HG02798 (cell line): ENCODE data around the gene FAM120C.
A peak's percentile ranks its signal among the peaks of the same experiment; 100 is the strongest.

Source experiments
- ATAC-seq: cut with Tn5 transposase; IDR thresholded peaks from one replicate; pipeline ENCODE4 v1.9.1; 2021; ENCODE audit warnings: mild to moderate bottlenecking; ENCODE audit not compliant: unreplicated experiment, poor library complexity

The FAM120C gene

DNA sequence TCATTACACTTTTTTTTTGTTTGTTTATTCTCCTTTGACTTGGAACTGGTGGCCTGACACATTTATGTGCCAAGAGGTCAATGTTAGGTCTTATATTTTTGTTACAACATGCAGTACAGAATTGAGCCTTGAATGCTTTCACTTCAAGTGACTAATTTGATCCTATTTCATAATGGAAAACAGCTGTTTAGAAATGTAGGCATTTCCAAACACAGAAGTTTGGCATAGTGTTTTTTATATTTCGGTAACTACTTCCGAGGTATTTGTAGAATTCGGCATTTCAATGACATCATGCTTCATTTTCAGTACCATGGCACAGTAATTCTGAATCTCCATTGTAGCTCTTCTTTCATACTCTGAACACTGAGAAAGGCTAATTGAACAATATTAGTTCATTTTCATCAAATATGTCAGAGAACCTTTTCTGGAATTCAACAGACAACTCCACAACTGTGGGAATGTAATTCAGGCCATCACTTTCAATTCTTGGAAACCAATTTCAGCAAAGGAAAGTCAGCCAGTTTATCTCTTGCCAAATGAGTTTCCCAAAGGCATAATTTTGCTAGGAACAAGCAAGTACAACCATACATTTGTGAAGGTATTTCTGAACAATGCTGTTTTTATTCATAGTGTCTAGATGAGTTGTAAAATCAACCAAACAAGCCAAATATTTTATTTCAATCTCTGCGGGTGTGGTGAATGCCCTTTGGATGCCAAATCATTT is 11.4 kb downstream of the FAM120C start:
- ATAC-seq = no peak

DNA sequence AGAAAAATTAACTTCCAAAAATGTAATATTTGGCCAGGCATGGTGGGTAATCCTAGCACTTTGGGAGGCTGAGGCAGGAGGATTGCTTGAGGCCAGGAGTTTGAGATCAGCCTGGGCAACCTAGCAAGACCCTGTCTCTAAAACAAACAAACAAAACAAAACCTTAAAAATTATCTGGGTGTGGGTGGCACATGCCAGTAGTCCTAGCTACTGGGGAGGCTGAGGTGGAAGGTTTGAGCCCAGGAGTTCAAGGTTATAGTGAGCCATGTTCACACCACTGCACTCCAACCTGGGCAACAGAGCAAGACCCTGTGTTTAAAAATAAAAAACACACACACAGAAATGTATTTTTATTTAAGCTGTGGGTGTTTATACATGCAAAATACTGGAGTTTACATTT is 12.0 kb downstream of the FAM120C start:
- no peak for ATAC-seq

DNA sequence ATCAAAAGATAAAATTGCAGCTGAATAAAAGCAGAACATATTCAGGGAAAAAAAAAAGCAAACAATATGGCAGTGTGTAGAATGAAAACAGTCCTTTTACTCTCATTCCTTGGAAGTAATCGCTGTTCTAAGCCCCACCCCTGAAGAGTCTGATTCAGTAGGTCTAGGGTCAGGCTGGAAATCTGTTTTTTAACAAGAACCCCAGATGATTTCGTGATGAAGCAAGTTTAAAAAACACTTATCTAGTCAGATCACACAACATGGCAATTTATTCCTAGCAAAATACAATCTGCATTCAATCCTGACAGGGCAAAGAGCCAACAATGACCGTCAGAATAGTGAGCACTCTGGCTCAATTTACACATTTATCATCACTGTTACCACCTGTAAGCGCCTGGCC is 16.1 kb downstream of the FAM120C start:
- ATAC-seq = no peak

- no peak for ATAC-seq
Observed at GRCh38 chrX:54157561-54157960, 25.5 kb downstream of the FAM120C start.

GRCh38 chrX:54134269-54134668 is 48.8 kb downstream of the FAM120C start:
- ATAC-seq = no peak

DNA sequence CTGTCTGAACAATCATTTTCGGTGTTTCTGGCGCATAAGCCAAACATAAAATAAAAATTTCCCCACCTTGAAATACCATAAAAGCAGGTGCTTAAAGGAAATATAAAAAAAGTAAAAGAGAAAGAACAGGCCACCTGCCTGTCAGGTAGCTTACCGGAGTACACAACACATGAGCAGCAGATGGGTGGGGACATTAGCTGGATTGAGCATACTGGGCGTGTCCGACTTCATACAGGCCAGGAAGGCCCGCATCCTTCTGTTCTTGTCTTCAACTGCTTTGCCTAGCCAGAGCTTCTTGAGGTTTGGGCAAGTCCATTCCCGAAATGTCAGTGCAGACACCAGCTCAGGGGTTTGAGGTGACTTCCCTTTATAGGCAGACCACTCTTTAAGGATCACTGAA is 66.7 kb downstream of the FAM120C start:
- no peak for ATAC-seq

GRCh38 chrX:54093571-54093970 is 89.5 kb downstream of the FAM120C start:
- no peak for ATAC-seq

GRCh38 chrX:54093159-54093558 is 89.9 kb downstream of the FAM120C start:
- ATAC-seq = no peak

DNA sequence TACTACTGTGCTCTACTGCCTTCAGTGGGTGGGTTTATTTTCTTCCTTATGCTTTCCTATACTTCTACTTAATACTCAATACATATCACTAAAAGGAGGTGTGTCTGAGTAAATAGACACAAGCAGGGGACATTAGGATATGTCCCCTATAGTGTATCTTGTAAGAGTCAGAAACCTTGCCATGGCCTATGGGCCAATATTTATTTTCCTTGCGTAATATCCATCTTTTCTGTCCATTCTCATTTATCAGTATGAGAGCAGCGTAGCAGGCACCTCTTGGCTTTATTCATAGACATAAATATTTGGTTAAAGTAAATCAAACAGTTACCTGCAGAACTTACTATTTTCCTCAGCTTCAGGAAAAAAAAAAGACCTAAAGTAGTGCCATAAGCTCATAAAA is 92.2 kb downstream of the FAM120C start:
- ATAC-seq = no peak

DNA sequence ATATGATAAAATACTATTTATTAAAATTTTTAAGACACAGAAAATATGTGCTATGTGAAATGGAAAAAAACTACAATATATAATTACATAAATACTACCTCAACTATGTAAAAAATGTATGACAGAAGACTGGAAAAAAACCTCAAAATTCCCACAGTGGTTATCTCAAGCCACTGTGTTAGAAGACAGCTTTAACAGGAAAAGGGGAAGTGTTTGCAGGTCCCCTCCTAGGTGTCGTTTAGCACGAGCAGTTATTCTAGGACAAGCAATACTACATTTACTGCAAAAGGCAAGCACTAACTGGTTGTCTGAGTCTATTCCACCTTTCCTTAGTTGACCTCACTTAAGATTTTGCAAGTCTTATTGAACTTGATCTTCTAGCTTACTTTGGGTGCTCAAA is 93.9 kb downstream of the FAM120C start:
- ATAC-seq = no peak

DNA sequence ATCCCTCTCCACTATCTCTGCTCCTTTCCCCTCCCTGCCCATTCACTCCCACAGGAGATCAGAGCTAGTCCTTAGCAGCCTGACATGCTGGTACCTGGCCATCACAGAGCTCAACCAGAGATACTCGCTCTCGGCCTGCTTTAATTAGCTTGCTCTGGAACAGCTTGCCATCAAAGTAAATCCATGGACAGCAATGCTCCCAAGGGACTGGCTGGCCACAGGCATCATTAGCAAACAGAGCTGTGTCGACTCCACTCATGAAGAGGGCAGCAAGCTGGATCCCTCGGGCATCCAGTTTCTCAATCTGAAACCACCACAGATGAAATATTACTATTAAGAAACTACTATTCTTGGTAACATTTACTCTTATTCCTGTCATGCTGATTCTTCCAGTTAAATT is 95.4 kb downstream of the FAM120C start:
- no peak for ATAC-seq

GRCh38 chrX:54085666-54086065 is 97.4 kb downstream of the FAM120C start:
- ATAC-seq = no peak

GRCh38 chrX:54076903-54077302 is 106.2 kb downstream of the FAM120C start:
- no peak for ATAC-seq

GRCh38 chrX:54074826-54075225 is 108.2 kb downstream of the FAM120C start:
- no peak for ATAC-seq

- ATAC-seq = no peak
Observed at GRCh38 chrX:54067766-54068165, 115.3 kb downstream of the FAM120C start.

- no peak for ATAC-seq
Observed at GRCh38 chrX:54066841-54067240, 116.2 kb downstream of the FAM120C start.

DNA sequence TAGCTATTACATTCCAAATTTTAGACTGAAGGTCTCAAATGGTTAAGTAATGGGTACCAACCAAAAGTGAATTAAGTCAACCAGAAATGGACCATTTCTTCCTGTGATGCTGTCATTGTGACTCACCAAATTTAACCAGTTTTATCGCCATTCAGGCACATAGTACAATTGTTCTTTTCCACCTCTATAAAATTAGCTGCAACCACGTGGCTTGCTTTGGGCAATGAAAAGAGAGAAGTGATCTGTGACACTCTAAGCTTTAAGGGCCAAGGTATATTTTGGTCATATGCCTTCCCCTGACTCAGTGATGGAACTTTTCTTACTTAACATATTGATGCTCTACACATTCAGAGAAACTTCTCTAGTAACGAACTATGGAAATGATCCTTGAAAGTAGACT is 118.5 kb downstream of the FAM120C start:
- ATAC-seq = no peak

- ATAC-seq = no peak
Observed at GRCh38 chrX:54063361-54063760, 119.7 kb downstream of the FAM120C start.

DNA sequence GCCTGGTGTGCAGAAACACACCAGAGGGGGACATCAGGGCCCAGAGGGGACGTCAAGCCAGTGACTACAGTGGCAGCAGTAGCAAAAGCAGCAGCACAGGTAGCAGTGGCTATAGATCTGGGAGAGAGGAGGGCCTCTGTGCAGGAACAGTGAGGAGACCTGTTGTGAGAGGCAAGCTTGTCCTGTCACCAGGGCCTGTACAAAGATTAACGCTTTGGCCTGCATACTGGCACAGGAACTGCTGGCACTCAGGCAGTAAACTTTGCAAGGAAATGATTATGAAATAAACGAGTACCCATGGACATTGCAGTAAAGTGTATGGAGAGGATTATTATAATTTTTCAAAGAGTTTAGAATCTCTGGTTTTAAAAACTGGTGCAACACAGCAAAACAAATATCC is 133.3 kb downstream of the FAM120C start:
- ATAC-seq = no peak

GRCh38 chrX:54048412-54048811 is 134.6 kb downstream of the FAM120C start:
- no peak for ATAC-seq

GRCh38 chrX:54045563-54046228 is 137.4 kb downstream of the FAM120C start:
- no peak for ATAC-seq

DNA sequence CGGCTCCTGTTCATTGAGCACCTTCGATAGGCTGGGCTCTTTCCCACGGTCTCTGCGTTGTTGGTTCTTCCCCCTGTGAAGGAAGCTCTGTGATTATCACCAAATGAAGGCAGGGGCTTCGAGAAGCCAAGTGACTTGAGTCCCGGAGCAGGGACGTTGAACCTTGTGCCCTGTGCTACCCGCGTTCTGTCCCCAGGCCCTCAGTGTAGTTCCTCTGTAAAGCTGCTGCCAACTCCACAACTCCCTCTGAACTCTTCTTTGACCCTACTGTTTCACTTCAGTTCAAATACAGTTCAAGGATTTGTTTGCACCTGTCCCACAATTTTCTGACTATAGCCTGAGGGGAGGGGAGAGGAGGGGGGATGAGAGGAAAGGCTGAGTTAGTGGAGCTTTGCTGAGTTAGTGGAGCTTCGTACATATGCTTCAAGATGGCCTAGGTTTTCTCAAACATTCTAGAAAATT is 138.1 kb downstream of the FAM120C start:
- peak; percentile 5 for ATAC-seq
